Trophoblast cell (in vitro differentiated cells and primary cell): ENCODE data around the gene BCLAF3.

ENCODE experiments used
- DNase-seq, 2 donors: peaks; one replicate each; pipeline ENCODE4 v3.0.0-alpha.2; 2016
- H2AFZ ChIP-seq: 2 replicates; pipeline ENCODE4 v1.6.1; 2013; ENCODE audit warnings: low read length, moderate library complexity, mild to moderate bottlenecking; ENCODE audit not compliant: insufficient read depth, poor library complexity
- H2AK5ac ChIP-seq: 2 replicates; pipeline ENCODE4 v1.6.1; 2013; ENCODE audit warnings: mild to moderate bottlenecking, low read length
- H2BK120ac ChIP-seq: 2 replicates; pipeline ENCODE4 v1.6.1; 2013; ENCODE audit warnings: low read length, mild to moderate bottlenecking, moderate library complexity; ENCODE audit not compliant: insufficient read depth, poor library complexity
- H2BK12ac ChIP-seq: 2 replicates; pipeline ENCODE4 v1.6.1; 2013; ENCODE audit warnings: mild to moderate bottlenecking, low read length, moderate library complexity
- H2BK5ac ChIP-seq: 2 replicates; pipeline ENCODE4 v1.6.1; 2013; ENCODE audit warnings: low read length, low read depth, moderate library complexity, mild to moderate bottlenecking; ENCODE audit not compliant: poor library complexity
- H3K14ac ChIP-seq: 2 replicates; pipeline ENCODE4 v1.6.1; 2013; ENCODE audit warnings: mild to moderate bottlenecking, low read length
- H3K18ac ChIP-seq: 2 replicates; pipeline ENCODE4 v1.6.1; 2013; ENCODE audit warnings: mild to moderate bottlenecking, low read length
- H3K23ac ChIP-seq: 2 replicates; pipeline ENCODE4 v1.6.1; 2013; ENCODE audit warnings: low read length
- H3K27ac ChIP-seq: 2 replicates; pipeline ENCODE4 v1.5.1; 2013; ENCODE audit warnings: low read depth, mild to moderate bottlenecking, inconsistent platforms, low read length, moderate library complexity
- H3K27me3 ChIP-seq: 2 replicates; pipeline ENCODE4 v1.6.1; 2013; ENCODE audit warnings: inconsistent platforms, mild to moderate bottlenecking, low read length, moderate library complexity; ENCODE audit not compliant: insufficient read depth
- H3K36me3 ChIP-seq, 2 experiments: 1 replicate in 1 of 2; 2 replicates in 1 of 2; pipeline ENCODE4 v1.6.1; 2013; ENCODE audit warnings: low read length in 2 of 2, mild to moderate bottlenecking in 2 of 2, moderate library complexity in 1 of 2; ENCODE audit not compliant: insufficient read depth in 2 of 2, control insufficient read depth in 1 of 2
- H3K4ac ChIP-seq: 2 replicates; pipeline ENCODE4 v1.6.1; 2013; ENCODE audit warnings: low read depth, mild to moderate bottlenecking, low read length, moderate library complexity
- H3K4me1 ChIP-seq, 2 experiments: 1 replicate in 1 of 2; 2 replicates in 1 of 2; pipeline ENCODE4 v1.6.1; 2013; ENCODE audit warnings: low read length in 2 of 2, mild to moderate bottlenecking in 2 of 2, moderate library complexity in 1 of 2; ENCODE audit not compliant: insufficient read depth in 2 of 2, control insufficient read depth in 1 of 2
- H3K4me2 ChIP-seq: 2 replicates; pipeline ENCODE4 v1.6.1; 2013; ENCODE audit warnings: inconsistent platforms, mild to moderate bottlenecking, low read length, moderate library complexity
- H3K4me3 ChIP-seq: 2 replicates; pipeline ENCODE4 v1.5.1; 2013; ENCODE audit warnings: mild to moderate bottlenecking, low read depth, low read length, inconsistent platforms
- H3K79me1 ChIP-seq: one replicate; pipeline ENCODE4 v1.6.1; 2013; ENCODE audit warnings: low read length
- H3K79me2 ChIP-seq: 2 replicates; pipeline ENCODE4 v1.6.1; 2013; ENCODE audit warnings: low read length, mild to moderate bottlenecking; ENCODE audit not compliant: control insufficient read depth, insufficient read depth, poor library complexity
- H3K9ac ChIP-seq: 2 replicates; pipeline ENCODE4 v1.6.1; 2013; ENCODE audit warnings: mild to moderate bottlenecking, low read length
- H3K9me3 ChIP-seq: 2 replicates; pipeline ENCODE4 v1.6.1; 2013; ENCODE audit warnings: low read depth, mild to moderate bottlenecking, control low read depth, inconsistent platforms, low read length; ENCODE audit not compliant: insufficient read depth
- H4K12ac ChIP-seq: 2 replicates; pipeline ENCODE4 v1.6.1; 2013; ENCODE audit warnings: low read depth, mild to moderate bottlenecking, low read length, moderate library complexity
- H4K8ac ChIP-seq: 2 replicates; pipeline ENCODE4 v1.6.1; 2013; ENCODE audit warnings: low read depth, mild to moderate bottlenecking, low read length, moderate library complexity
- H4K91ac ChIP-seq: one replicate; pipeline ENCODE4 v1.6.1; 2013; ENCODE audit warnings: low read depth, mild to moderate bottlenecking, low read length, moderate library complexity
- WGBS: extraction: QIAGEN DNeasy Blood & Tissue Kit; methylation state at CpG from one replicate; pipeline ENCODE4 v1.1.7; 2013; ENCODE audit warnings: missing lambda C conversion rate; ENCODE audit not compliant: insufficient read length, insufficient coverage; ENCODE audit errors: extremely low coverage; 5-methylcytosine and 5-hydroxymethylcytosine counted together

BCLAF3 gene

GRCh38 chrX:20007962-20008622, 17.2 kb upstream of the BCLAF3 start:
- H3K79me1 ChIP-seq, result no peaks in the 10 kb centered on the region
- no peak overlapping the region for H3K4me2 ChIP-seq
- WGBS, result no CpG with 5 or more reads among the region's 7 CpGs
- no peak overlapping the region for H3K4me3 ChIP-seq
- no peak overlapping the region for H3K18ac ChIP-seq
- no peaks in the 10 kb centered on the region for H3K27me3 ChIP-seq
- H2BK12ac ChIP-seq, result no peak overlapping the region
- H3K4me1 ChIP-seq, result no peaks in the 10 kb centered on the region
- no peak overlapping the region for H3K23ac ChIP-seq
- H2BK120ac ChIP-seq, result no peak overlapping the region
- H2AFZ ChIP-seq, result no peak overlapping the region
- no peak overlapping the region for H3K14ac ChIP-seq
- no peak for DNase-seq
- no peaks in the 10 kb centered on the region for H3K36me3 ChIP-seq
- no peaks in the 10 kb centered on the region for H3K9me3 ChIP-seq
- H3K27ac ChIP-seq, result no peak overlapping the region
- H4K91ac ChIP-seq, result no peak overlapping the region
- H3K9ac ChIP-seq, result no peak overlapping the region
- no peak overlapping the region for H4K8ac ChIP-seq
- H2AK5ac ChIP-seq, result no peak overlapping the region
- H2BK5ac ChIP-seq, result no peak overlapping the region
- H3K79me2 ChIP-seq, result no peaks in the 10 kb centered on the region
- H3K4ac ChIP-seq, result no peak overlapping the region
- H4K12ac ChIP-seq, result no peak overlapping the region

- H3K18ac ChIP-seq, result no peak overlapping the region
- H3K27me3 ChIP-seq, result no peaks in the 10 kb centered on the region
- H3K4ac ChIP-seq, result no peak overlapping the region
- H3K9me3 ChIP-seq, result no peaks in the 10 kb centered on the region
- WGBS, result no CpG with 5 or more reads among the region's 2 CpGs
- no peak overlapping the region for H3K27ac ChIP-seq
- H2AK5ac ChIP-seq, result no peak overlapping the region
- H3K23ac ChIP-seq, result no peak overlapping the region
- H3K36me3 ChIP-seq, result no peaks in the 10 kb centered on the region
- H3K79me1 ChIP-seq, result no peaks in the 10 kb centered on the region
- H2BK12ac ChIP-seq, result no peak overlapping the region
- H4K12ac ChIP-seq, result no peak overlapping the region
- no peak overlapping the region for H2BK120ac ChIP-seq
- H3K79me2 ChIP-seq, result no peaks in the 10 kb centered on the region
- no peak overlapping the region for H3K14ac ChIP-seq
- no peak overlapping the region for H3K4me2 ChIP-seq
- H3K4me3 ChIP-seq, result no peak overlapping the region
- no peak overlapping the region for H4K8ac ChIP-seq
- no peak for DNase-seq
- H4K91ac ChIP-seq, result no peak overlapping the region
- no peak overlapping the region for H3K9ac ChIP-seq
- no peaks in the 10 kb centered on the region for H3K4me1 ChIP-seq
- H2AFZ ChIP-seq, result no peak overlapping the region
- H2BK5ac ChIP-seq, result no peak overlapping the region
These were observed 15.0 kb upstream of the BCLAF3 start for GRCh38 chrX:20005883-20006282.

GRCh38 chrX:20001588-20001987, 10.7 kb upstream of the BCLAF3 start:
- no peaks in the 10 kb centered on the region for H3K4me1 ChIP-seq
- no peak overlapping the region for H2AFZ ChIP-seq
- no peak overlapping the region for H2BK5ac ChIP-seq
- no peak overlapping the region for H4K8ac ChIP-seq
- no peaks in the 10 kb centered on the region for H3K79me1 ChIP-seq
- DNase-seq, result no peak
- no peaks in the 10 kb centered on the region for H3K27me3 ChIP-seq
- H2BK12ac ChIP-seq, result no peak overlapping the region
- H2AK5ac ChIP-seq, result no peak overlapping the region
- no peak overlapping the region for H3K9ac ChIP-seq
- H4K12ac ChIP-seq, result no peak overlapping the region
- H3K18ac ChIP-seq, result no peak overlapping the region
- no peak overlapping the region for H3K4me3 ChIP-seq
- no peaks in the 10 kb centered on the region for H3K36me3 ChIP-seq
- H3K4ac ChIP-seq, result no peak overlapping the region
- no CpG with 5 or more reads among the region's 4 CpGs for WGBS
- H3K9me3 ChIP-seq, result no peaks in the 10 kb centered on the region
- no peaks in the 10 kb centered on the region for H3K79me2 ChIP-seq
- no peak overlapping the region for H2BK120ac ChIP-seq
- H3K23ac ChIP-seq, result no peak overlapping the region
- H3K27ac ChIP-seq, result no peak overlapping the region
- no peak overlapping the region for H4K91ac ChIP-seq
- H3K4me2 ChIP-seq, result no peak overlapping the region
- no peak overlapping the region for H3K14ac ChIP-seq

GRCh38 chrX:19991350-19991718, 473 bp upstream of the BCLAF3 start:
- Histone ChIP-seq H3K23ac (no peak overlapping the region), H3K9ac (no peak overlapping the region), H3K4me1 (no peaks in the 10 kb centered on the region), H2BK12ac (peak overlapping the region; percentile 49), H3K79me2 (peaks cover 4% of the 10 kb centered on the region), H3K4me2 (peak overlapping the region; percentile 44), H3K9me3 (no peaks in the 10 kb centered on the region), H3K36me3 (no peaks in the 10 kb centered on the region), H3K18ac (no peak overlapping the region), H2BK5ac (no peak overlapping the region), H4K12ac (peak overlapping the region; percentile 18), H3K79me1 (peaks cover 4% of the 10 kb centered on the region), H3K4ac (no peak overlapping the region), H4K91ac (peak overlapping the region; percentile 70), H3K27ac (no peak overlapping the region), H2AK5ac (no peak overlapping the region), H3K14ac (no peak overlapping the region), H3K27me3 (no peaks in the 10 kb centered on the region), H3K4me3 (no peak overlapping the region), H2AFZ (peak overlapping the region; percentile 30), H2BK120ac (no peak overlapping the region), H4K8ac (peak overlapping the region; percentile 63)
- WGBS, result no CpG with 5 or more reads among the region's 6 CpGs
- no peak for DNase-seq
